K562 (cell line): ENCODE data around the gene YBX2. TPM values are rescaled to one million over a fixed set of nuclear protein-coding genes. Genes with fewer than 3 reads are reported as not detected.

ENCODE experiments used
- CBFA2T2 ChIP-seq: fragments of 450-650 bp; conservative IDR thresholded peaks from 2 replicates; pipeline ENCODE4 v1.6.1; 2017; ENCODE audit warnings: mild to moderate bottlenecking
- CBFA2T3 ChIP-seq: fragments of 450-650 bp; IDR thresholded peaks from 2 replicates; pipeline ENCODE4 v1.6.1; 2017
- HDAC2 ChIP-seq: fragments of 450-650 bp; IDR thresholded peaks from 2 replicates; pipeline ENCODE4 v1.6.1; 2016; ENCODE audit warnings: mild to moderate bottlenecking
- KLF13 ChIP-seq: fragments of 450-650 bp; IDR thresholded peaks from 2 replicates; pipeline ENCODE4 v1.6.1; 2016; ENCODE audit warnings: missing genetic modification characterization, low read depth, mild to moderate bottlenecking, missing compliant biosample characterization, moderate library complexity, borderline replicate concordance
- KLF6 ChIP-seq: fragments of 250-450 bp; sonication (Bioruptor Pico); IDR thresholded peaks from 2 replicates; pipeline ENCODE4 v1.4.0; 2020; ENCODE audit warnings: mild to moderate bottlenecking, moderate library complexity, borderline replicate concordance
- L3MBTL2 ChIP-seq: fragments of 450-650 bp; IDR thresholded peaks from 2 replicates; pipeline ENCODE4 v1.6.1; 2016; ENCODE audit warnings: mild to moderate bottlenecking, moderate library complexity
- NCOR1 ChIP-seq: fragments of 450-650 bp; IDR thresholded peaks from 2 replicates; pipeline ENCODE4 v1.6.1; 2016; ENCODE audit warnings: mild to moderate bottlenecking, moderate library complexity
- PRPF4 ChIP-seq: fragments of 200-400 bp; formaldehyde crosslinking; IDR thresholded peaks from one replicate; pipeline ENCODE4 v1.6.1; 2017; ENCODE audit warnings: low read length, low read depth, mild to moderate bottlenecking; ENCODE audit not compliant: insufficient read depth, poor library complexity, severe bottlenecking
- TAL1 ChIP-seq: fragments of 450-650 bp; IDR thresholded peaks from 2 replicates; pipeline ENCODE4 v1.6.1; 2016; ENCODE audit warnings: mild to moderate bottlenecking
- TBL1XR1 ChIP-seq, 2 experiments: IDR thresholded peaks; 2 replicates each; pipeline ENCODE4 v1.6.1; 2012; ENCODE audit warnings: improper control_type of control experiment in 2 of 2, low read length in 2 of 2, mild to moderate bottlenecking in 1 of 2
- ZNF695 ChIP-seq: fragments of 450-650 bp; formaldehyde crosslinking; IDR thresholded peaks from 2 replicates; pipeline ENCODE4 v1.4.0; 2020; ENCODE audit warnings: mild to moderate bottlenecking, moderate library complexity
- polyA plus RNA-seq, 8 experiments: library from polyadenylated mRNA; depleted of rRNA in 4 of 8; stranded (reverse) in 5 of 8; unstranded in 3 of 8; fragments of >200 nt; fragmentation: Nextera tagmentation in 2 of 8; fragmentation: Illumina TruSeq in 1 of 8; extraction: Ambion mirVana in 2 of 8; extraction: Trizol in 1 of 8; gene quantifications; 2 replicates each; pipeline versions ENCODE4 v1.2.1 to v1.2.3, GENCODE V29; 2011 to 2014; ENCODE audit warnings: inconsistent platforms in 1 of 8, missing spikeins in 1 of 8
- total RNA-seq, 7 experiments: library from RNA; depleted of rRNA in 6 of 7; stranded (reverse); fragments of >200 nt in 6 of 7; fragmentation: Illumina TruSeq in 2 of 7; extraction: Trizol in 2 of 7; gene quantifications; 2 replicates each; pipeline versions ENCODE4 v1.2.1 to v1.2.3, GENCODE V29; 2011 to 2021; ENCODE audit warnings: low replicate concordance in 1 of 7
- TF ChIP-seq, protein P1 (sequence below): sonication (generic); formaldehyde crosslinking; IDR thresholded peaks from 2 replicates; pipeline ENCODE4 v1.8.0; 2023; ENCODE audit warnings: missing genetic modification reagents, mild to moderate bottlenecking, borderline replicate concordance
- TF ChIP-seq, protein P2 (sequence below), 2 experiments: IDR thresholded peaks; 2 replicates each; pipeline ENCODE4 v1.6.1; 2011; ENCODE audit warnings: borderline replicate concordance in 1 of 2, control low read depth in 1 of 2, low read depth in 1 of 2, low read length in 1 of 2, mild to moderate bottlenecking in 1 of 2, mixed read lengths in 1 of 2, moderate library complexity in 1 of 2; ENCODE audit not compliant: insufficient read depth in 1 of 2, insufficient read length in 1 of 2, poor library complexity in 1 of 2, severe bottlenecking in 1 of 2; ENCODE audit errors: extremely low read depth in 1 of 2
- TF ChIP-seq, protein P3 (sequence below): fragments of 450-650 bp; formaldehyde crosslinking; IDR thresholded peaks from 2 replicates; pipeline ENCODE4 v1.4.0; 2022; ENCODE audit warnings: missing genetic modification characterization

The YBX2 gene
- total and polyA plus RNA-seq, 9 of the 15 experiments (the other 6 are each of a cell fraction or from before 2014, with no cell fraction given): 0.03 to 0.59 (median 0.27) TPM; not detected in 6

DNA sequence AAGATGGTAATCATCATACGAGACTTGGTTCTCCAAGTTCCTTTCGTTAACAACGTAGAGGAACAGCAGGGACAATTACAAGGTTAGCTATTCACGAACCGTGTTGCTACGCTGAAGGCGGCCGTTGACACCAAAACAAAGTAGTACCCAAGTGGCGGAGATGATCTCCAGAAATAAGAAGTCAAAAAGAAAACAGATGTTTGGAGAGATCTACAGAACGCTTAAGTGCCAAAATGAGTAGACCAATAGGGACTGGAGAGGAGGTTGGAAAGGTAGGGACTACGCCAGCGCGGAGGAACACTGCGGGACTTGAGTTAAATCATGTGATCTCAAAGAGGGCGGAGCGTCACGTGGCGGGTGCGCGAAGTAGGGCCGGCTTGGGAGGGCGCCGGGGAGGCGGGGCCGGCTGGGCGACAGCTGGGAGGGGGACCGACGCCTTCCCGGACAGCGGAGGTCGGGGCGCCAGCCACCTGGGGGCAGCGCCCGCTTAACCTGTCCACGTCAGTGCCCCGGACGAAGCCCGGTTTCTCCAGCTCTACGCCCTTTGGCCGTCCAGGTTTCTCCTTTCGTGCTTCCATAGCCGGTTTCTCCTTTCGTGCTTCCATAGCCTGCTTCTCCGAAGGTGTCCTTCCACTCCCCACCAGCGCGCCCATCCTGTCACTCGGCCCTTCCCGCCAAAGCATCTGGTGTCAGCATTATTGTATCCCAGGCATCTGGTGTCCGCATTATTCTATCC is 51.6 kb downstream of the YBX2 start (continued):
- TF ChIP-seq, protein P1, sequence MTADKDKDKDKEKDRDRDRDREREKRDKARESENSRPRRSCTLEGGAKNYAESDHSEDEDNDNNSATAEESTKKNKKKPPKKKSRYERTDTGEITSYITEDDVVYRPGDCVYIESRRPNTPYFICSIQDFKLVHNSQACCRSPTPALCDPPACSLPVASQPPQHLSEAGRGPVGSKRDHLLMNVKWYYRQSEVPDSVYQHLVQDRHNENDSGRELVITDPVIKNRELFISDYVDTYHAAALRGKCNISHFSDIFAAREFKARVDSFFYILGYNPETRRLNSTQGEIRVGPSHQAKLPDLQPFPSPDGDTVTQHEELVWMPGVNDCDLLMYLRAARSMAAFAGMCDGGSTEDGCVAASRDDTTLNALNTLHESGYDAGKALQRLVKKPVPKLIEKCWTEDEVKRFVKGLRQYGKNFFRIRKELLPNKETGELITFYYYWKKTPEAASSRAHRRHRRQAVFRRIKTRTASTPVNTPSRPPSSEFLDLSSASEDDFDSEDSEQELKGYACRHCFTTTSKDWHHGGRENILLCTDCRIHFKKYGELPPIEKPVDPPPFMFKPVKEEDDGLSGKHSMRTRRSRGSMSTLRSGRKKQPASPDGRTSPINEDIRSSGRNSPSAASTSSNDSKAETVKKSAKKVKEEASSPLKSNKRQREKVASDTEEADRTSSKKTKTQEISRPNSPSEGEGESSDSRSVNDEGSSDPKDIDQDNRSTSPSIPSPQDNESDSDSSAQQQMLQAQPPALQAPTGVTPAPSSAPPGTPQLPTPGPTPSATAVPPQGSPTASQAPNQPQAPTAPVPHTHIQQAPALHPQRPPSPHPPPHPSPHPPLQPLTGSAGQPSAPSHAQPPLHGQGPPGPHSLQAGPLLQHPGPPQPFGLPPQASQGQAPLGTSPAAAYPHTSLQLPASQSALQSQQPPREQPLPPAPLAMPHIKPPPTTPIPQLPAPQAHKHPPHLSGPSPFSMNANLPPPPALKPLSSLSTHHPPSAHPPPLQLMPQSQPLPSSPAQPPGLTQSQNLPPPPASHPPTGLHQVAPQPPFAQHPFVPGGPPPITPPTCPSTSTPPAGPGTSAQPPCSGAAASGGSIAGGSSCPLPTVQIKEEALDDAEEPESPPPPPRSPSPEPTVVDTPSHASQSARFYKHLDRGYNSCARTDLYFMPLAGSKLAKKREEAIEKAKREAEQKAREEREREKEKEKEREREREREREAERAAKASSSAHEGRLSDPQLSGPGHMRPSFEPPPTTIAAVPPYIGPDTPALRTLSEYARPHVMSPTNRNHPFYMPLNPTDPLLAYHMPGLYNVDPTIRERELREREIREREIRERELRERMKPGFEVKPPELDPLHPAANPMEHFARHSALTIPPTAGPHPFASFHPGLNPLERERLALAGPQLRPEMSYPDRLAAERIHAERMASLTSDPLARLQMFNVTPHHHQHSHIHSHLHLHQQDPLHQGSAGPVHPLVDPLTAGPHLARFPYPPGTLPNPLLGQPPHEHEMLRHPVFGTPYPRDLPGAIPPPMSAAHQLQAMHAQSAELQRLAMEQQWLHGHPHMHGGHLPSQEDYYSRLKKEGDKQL (CRISPR knock-in tag): no peak
- no peak for TF ChIP-seq CBFA2T3
- TF ChIP-seq CBFA2T2: peak; percentile 90
- peak in 1 of 2 experiments; percentile 8; a peak in 1 of 4 replicates for TF ChIP-seq TBL1XR1 (IDR thresholded peaks at IDR 0.05; ENCODE audit: low read length in 2 of 2)
- TF ChIP-seq NCOR1: peak; percentile 72
- TF ChIP-seq PRPF4: no peak
- TF ChIP-seq, protein P2, sequence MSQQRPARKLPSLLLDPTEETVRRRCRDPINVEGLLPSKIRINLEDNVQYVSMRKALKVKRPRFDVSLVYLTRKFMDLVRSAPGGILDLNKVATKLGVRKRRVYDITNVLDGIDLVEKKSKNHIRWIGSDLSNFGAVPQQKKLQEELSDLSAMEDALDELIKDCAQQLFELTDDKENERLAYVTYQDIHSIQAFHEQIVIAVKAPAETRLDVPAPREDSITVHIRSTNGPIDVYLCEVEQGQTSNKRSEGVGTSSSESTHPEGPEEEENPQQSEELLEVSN (IDR thresholded peaks at IDR 0.05; ENCODE audit: borderline replicate concordance in 1 of 2, extremely low read depth in 1 of 2, insufficient read depth in 1 of 2, insufficient read length in 1 of 2, low read depth in 1 of 2, low read length in 1 of 2, poor library complexity in 1 of 2, severe bottlenecking in 1 of 2): peak; percentile 16 to 33
- peak; percentile 77 for TF ChIP-seq HDAC2
- TF ChIP-seq KLF13 (tag): peak; percentile 87
- TF ChIP-seq, protein P3, sequence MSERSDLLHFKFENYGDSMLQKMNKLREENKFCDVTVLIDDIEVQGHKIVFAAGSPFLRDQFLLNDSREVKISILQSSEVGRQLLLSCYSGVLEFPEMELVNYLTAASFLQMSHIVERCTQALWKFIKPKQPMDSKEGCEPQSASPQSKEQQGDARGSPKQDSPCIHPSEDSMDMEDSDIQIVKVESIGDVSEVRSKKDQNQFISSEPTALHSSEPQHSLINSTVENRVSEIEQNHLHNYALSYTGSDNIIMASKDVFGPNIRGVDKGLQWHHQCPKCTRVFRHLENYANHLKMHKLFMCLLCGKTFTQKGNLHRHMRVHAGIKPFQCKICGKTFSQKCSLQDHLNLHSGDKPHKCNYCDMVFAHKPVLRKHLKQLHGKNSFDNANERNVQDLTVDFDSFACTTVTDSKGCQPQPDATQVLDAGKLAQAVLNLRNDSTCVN (CRISPR knock-in tag): no peak
- peak; percentile 48; the same call in 1 of the 2 replicates for TF ChIP-seq L3MBTL2
- 0 out of 2 replicates have a peak, but pooled peaks have one; percentile 16 for TF ChIP-seq TAL1
- 0 out of 2 replicates have a peak, but pooled peaks have one; percentile 42 for TF ChIP-seq KLF6
- no peak for TF ChIP-seq ZNF695 (CRISPR knock-in tag)
